Stimulated activated CD4-positive, alpha-beta T cell treated with anti-CD3 and anti-CD28 coated beads, Interleukin-15, amount 100 ng/mL, for 24 hours (primary cell): ENCODE measurements around the gene SCNN1G.
"Not testable (repeated sequence)": the region's sequence is repeated elsewhere in the genome, so short reads cannot be mapped to it uniquely, and the experiment has no call there.

Experiments
- DNase-seq: peaks from one replicate; pipeline ENCODE4 v3.0.0-alpha.2; 2020

Gene SCNN1G

DNA sequence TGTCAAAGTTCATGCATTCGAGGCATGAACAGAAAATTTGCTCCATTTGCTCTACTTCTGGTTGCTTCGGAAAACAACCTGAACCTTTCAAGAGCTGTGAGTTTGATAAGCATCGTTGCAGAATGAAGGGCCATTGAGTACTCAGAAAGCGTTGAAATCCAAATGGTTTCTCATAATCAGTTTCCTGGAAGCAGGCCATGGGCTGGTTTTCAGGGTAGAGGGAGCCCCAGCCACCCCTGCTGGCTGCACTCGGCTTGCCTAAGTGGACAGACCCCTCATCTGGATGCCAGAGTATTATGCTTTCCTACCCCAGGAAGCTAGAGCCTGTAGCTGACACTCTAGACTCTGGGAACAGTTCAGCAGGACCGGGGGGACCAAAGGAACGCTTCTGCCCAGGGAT lies 24.4 kb downstream of the SCNN1G start:
- DNase-seq = no peak

DNA sequence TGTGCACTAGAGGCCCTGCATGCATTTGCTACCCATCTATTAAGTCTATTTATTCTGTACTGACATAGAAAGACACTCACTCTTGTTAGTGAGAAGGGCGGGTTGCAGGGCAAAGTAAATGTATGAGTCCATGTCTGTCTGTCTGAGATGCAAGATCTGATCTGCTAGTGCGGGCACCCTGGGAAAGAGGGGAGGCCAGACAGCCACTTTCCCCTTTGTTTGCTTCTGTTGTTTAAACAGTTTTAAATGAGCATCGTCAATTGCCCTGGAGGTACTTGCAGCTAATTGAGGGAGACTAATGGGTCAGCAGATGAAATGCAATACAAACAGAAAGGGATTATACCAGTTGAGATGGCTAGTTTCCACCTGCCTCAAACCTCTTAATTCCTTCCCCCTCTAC lies 24.9 kb downstream of the SCNN1G start:
- DNase-seq = no peak

DNA sequence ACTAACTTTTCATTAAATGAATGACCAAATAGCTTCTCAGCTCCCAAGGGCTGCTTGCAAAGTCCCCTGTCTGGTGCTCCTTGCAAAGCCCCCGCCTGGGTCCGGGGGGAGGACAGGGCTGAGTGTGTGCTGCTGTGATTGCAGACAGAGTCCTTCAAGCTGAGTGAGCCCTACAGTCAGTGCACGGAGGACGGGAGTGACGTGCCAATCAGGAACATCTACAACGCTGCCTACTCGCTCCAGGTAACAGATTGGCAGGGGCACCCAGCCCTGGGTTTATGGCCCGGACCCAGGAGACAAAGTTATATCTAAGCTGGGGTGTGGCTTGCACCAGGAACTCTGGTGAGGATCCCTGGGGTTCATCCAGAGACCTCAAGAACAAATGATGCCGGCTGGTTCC lies 27.1 kb downstream of the SCNN1G start:
- DNase-seq = no peak

DNA sequence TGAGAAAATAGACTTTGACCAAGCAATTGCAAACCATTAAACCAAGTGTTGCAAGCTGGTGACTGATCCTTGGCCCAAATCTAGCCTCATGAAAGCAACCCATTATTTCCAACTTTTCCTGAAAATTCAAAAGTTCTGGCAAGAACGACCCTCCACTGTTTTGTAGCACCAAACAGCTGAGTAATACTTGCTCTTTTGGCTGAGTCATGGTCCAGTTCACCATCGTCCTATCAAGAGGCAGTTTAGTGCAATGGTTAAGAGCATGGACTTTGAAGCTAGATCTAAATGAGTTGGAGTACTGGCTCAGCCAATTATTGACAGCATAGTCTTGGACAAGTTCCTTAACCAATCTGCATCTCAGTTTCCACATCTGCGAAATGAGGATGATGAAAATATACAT lies 31.3 kb downstream of the SCNN1G start:
- DNase-seq = no peak

DNA sequence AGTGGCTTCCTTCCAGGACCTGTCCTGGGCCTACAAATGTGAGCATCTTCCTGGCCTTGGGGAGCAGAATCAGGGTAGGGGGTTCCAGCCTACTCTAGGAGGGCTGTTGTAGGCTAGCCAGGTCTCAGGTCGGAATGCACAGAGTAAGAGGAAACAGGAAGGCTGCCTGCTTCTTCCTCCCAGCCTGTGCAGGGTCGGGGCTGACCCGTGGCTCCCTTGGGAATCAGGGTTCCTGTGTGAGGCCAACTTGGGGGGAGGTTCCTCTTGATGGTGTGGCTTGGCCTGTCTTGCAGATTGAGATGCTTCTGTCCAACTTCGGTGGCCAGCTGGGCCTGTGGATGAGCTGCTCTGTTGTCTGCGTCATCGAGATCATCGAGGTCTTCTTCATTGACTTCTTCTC lies 32.3 kb downstream of the SCNN1G start:
- no peak for DNase-seq

DNA sequence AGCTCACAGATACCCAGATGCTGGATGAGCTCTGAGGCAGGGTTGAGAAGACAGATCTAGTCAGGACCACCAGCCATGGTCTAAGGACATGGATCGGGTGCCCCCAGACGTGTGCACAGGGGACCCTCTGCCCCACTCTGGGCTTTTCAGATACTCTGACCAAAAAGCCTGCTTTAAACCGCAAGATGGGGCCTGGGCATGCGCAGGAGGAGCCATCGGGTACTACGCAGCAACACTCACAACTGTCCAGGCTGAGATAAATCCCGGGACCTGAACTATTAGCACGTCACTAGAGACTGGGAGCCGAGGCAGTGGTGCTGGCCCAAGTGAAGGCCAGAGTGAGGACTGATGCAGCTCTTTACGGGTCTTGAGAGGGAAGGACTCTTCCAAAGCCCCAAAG lies 32.9 kb downstream of the SCNN1G start:
- DNase-seq = no peak

DNA sequence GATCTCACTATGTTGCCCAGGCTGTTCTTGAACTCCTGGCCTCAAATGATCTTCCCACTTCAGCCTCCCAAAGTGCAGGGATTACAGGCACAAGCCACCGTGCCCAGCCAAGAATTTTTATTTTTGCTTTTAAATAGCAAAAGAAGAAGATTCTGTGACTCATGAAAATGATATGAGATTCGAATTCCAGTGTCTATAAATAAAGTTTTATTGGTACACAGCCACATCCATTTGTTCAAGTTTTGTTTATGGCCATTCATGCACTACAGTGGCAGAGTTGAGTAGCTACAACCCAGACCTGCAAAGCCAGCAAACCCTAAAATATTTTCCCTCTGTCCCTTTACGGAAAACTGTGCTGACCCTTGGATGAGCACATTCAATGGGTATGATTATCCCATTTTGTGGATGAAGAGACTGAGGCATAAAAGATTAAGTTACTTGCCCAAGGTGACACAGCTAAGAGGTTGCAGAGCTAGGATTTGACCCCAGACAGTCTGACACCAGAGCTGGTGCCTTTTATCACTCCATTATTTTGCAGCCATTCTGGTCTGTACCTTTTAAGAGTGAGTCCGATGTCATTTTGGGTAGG lies 34.2 kb downstream of the SCNN1G start:
- no peak for DNase-seq

DNA sequence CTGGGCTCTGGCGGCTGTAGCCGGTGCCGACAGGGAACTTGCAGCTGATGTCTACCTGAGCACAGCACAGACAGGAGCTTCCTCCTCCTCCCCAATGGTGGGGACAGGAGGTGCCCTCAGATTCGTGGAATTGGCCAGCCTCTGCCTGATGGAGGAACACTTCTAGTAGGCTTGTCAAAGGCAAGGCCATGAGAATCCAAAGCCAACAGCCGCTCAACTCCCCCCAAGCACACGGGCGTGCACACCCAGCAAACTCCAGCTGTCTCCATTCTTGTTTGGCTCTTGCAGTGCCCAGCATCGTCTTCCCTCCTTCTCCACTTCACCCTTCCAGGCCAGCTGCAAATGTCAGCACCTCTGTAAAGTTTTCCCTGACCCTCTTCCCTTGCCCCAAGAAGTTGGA lies 35.1 kb downstream of the SCNN1G start:
- no peak for DNase-seq

DNA sequence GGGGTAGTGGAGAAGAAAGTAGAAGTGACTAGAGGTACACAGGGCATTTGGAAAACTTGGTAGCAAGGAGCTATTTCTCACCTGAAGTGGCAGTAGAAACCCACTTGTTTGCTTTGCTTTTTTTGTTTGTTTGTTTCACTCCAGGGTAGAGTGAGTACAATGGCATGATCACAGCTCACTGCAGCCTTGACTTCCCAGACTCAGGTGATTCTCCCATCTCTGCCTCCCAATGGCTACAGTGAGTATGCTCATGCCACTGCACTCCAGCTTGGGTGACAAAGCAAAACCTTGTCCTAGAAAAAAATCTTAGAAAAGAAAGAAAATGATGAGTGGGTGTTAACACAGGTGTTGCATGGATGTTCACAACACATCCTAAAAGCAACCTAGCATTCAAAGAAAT lies 40.4 kb downstream of the SCNN1G start:
- no peak for DNase-seq

DNA sequence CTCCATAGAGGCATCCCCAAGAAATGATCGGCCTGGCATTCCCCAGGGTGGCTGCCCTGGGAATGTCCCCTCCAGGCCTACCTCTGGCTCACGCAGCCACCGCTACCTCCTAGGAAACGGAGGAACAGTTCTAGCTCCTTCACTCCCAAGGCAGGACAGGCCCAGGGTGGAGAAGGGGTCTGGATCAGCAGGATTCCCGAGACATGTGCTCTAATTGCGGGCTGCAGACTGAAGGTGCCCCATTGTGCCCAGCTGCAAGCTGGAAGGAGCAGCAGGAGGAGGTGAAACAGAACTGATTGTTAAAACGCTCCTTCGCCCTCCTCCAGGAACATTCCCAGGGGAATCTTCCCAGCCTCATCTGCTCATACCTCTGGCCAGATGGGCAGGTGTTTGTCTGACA lies 40.8 kb downstream of the SCNN1G start:
- no peak for DNase-seq

DNA sequence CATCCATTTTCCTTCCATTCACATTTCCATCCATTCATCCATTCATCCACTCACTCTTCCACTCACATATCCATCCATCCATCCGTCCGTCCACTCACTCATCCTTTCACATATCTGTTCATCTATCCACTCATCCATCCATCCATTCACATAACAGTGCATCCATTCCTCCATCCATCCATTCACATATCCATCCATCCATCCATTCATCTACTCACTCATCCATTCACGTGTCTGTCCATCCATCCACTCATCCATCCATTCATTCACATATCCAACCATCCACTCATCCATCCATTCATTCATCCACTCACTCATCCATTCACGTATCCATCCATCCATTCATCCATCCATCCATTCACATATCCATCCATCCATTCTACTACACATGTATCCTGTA lies 42.6 kb downstream of the SCNN1G start:
- no peak for DNase-seq

DNA sequence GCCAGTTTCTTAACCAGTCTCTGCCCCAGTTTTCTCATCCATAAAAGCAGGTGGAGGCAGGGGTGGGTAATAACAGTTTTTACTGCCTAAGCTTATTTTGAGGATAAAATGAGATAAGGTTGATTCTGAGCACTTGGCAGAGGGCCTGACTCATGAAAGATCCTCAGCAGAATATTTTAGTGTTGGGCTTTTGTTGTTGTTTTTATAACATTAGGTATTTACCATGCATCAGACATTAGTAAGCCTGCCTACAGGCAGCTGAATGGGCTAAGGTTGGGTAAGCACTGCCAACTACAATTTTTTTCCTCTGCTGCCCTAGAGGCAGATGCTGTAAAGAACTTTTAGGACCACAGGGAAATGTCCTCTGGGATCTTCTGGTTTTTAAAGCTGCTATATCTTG lies 43.1 kb downstream of the SCNN1G start:
- no peak for DNase-seq

DNA sequence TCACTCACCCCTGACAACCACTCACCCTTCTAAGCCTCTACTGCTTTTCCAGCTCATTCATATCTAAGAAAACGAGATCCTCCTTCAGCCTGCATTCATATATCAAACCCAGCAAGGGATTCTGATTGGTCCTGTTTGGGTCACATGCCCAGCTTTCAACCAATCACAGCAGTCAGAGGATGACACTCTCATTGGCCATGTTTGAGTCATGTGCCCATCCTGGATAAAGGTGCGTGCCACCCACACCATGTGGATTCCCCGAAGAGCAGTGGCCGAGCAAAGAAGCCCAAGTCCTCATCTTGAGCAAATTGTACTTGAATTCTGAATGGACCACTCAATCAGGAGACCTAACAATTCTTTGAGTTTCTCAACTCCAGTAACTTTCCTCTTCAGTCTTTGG lies 45.0 kb downstream of the SCNN1G start:
- DNase-seq = no peak

DNA sequence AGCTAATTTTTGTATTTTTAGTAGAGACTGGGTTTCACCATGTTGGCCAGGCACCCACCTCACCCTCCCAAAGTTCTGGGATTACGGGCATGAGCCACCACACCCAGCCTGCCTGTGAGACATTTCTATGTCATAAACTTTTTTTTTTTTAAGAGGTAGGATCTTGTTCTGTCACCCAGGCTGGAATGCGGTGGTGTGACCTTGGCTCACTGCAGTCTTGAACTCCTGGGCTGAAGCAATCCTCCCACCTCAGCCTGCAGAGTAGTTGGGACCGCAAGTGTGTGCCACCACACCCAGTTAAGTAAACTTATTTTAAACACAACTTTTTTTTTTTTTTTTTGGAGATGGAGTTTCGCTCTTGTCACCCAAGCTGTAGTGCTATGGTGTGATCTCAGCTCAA lies 47.2 kb downstream of the SCNN1G start:
- no peak for DNase-seq

DNA sequence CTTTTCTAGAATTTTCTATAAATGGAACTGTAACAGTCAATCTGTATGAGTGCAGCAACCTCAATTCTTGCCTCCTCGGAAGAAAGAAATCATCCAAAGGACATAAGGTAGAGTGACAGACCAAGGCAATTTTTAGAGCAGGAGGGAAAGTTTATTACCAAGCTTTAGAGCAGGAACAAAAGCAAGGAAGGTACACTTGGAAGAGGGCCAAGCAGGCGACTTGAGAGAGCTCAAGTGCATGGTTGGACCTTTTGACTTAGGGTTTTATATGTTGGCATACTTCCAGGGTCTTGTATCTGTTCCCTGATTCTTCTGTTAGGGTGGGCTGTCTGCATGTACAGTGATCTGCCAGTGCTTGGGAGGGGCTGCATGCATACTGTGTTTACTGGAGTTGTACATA lies 50.3 kb downstream of the SCNN1G start:
- no peak for DNase-seq

DNA sequence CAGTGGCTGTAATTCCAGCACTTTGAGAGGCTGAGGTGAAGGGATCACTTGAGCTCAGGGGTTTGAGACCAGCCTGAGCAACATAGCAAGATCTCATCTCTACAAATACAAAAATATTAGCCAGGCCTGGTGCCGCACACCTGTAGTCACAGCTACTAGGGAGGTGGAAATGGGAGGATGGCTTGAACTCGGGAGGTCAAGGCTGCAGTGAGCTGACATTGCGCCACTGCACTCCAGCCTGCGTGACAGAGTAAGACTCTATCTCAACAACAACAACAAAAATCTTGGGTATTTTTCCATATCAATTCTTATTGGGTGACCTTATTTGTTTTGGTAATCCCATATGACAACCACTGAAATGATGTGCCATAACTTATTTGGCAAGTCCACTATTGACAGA lies 52.6 kb downstream of the SCNN1G start:
- DNase-seq = no peak

DNA sequence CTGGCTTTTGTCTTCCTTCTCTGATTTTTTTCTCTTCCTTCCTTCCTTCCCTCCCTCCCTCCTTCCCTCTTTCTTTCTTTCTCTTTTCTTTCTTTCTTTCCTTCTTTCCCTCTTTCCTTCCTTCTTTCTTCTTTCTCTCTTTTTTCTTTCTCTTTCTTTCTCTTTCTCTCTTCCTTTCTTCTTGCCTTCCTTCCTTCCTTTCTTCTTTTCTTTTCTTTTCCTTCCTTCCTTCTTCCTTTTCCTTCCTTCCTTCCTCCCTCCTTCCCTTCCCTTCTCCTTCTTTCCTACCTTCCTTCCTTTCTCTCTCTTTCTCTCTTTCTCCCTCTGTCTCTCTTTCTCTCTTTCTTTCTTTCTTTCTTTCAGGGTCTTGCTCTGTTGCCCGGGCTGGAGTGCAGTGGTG lies 54.4 kb downstream of the SCNN1G start:
- no peak for DNase-seq

DNA sequence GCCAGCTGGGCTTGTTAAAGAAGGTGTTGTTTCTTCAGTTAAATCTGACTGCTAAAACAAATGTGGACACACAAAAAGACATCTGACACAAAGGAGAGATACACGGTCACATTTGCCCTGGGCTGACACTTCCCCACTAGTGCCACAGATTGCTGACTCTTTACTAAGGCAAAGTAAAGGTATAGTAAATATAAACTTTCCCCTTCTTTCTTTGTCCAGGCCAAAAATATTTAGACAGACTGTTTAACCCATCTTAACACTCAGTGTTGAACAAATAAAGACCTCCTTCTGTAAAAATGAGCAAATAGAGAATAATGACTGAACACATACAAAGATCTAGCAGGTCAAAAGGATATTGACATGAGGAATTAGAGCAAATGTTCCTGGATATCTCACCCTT lies 58.4 kb downstream of the SCNN1G start:
- no peak for DNase-seq

DNA sequence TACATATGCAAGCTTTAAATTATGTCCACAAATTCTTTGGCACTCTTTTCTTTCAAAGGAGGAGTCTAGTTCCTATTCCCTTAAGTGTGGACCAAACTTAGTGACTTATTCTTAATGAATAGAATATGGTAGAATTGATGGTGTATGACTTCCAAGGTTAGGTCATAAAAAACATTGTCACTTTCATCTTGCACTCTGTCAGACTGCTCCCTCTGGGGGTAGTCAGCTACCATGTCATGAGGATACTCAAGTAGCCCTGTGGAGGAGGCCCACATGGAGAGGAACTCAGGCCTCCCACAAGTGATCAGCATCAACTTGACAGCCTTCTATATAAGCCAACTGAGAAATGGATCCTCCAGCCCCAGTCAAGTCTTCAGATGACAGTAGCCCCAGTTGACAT lies 61.6 kb downstream of the SCNN1G start:
- DNase-seq = no peak

DNA sequence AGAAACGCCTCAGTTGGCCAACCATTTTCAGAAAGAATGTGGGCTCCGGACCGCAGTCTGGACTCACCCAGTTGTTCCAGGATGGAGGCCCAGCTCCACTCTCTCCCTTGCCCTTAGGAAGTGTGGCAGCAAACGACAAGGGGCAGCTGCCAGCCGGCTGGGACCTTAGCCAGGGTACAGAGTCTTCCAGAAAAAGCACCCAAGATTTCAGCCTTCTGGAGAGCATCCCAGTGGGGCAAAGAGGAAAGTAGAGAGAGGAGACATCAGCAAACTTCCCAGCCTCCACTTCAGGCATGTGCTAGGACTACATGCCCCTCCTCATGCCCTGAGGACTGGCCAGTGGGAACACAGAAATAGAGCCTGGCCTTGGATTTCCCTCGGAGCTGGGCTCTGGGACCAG lies 62.7 kb downstream of the SCNN1G start:
- DNase-seq = no peak

DNA sequence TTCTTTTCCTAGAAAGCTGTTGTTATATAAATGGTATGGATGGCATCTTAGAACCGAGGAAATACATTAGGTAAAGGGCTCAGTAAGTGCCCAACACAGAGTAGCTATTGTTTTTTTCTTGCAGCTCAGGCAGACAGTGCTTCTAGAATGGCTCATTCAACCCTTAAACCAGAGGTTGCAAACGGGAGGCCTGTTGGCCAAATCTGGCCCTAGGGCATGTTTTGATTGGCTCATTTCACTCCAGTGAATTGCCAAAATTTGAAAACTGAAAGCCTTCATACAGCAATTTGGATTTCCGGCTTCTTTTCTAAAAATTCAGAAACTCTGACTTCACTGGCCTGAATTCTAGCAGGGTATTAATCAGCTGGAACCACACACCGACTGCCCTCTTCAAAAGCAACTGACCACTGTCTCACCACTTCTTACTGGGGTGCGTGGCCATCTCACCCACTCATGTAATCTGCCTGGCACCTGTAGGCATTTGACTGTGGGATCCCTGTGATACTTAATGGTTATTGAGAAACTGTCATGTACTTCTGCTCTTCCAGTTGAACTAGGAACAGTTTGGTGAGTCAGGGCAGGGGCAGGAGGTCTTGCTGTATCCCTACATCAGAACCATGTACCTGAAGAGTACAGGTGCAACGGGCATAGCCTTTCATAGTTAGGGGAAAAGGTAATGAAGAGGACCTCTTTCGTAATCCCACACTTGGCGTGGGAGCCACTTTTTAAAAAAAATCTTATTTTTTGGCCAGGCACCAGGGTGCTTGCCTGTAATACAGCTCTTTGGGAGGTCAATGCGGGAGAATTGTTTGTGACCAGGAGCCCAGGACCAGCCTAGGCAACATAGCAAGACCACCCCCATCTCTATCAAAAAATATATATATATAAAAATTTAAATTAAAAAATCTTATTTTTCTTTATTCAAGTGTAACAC lies 66.0 kb downstream of the SCNN1G start:
- DNase-seq = no peak

DNA sequence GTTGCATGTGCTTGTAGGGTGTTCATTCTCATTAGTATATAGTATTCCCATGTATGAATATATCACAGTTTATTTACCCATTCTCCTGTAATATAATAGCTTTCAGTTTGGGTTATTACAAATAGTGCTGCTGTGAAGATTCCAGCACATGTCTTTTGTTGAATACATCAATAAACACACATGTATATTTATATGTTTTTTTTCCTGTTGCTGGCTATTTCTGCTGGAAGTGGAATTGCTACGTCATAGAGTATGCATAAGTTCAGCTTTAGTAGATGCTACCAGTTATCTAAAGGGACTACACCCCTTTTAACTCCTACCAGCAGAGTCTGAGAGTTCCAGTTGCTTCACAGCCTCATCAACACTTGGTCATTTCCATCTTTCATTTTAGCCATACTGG lies 67.3 kb downstream of the SCNN1G start:
- DNase-seq = no peak

DNA sequence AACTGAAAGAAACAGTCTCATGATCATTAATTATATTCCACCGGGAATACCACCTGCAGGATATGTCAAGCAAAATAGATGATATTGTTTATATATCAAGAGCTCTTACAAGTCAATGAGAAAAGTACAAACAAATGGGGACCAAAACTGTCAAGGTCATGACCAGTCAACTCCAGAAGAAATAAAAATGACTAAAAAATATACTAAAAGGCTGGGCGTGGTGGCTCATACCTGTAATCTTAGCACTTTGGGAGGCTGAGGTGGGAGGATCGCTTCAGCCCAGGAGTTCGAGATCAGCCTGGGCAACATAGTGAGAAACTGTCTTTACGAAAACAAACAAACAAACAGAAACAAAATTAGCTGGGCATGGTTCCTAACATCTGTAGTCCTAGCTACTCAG lies 69.8 kb downstream of the SCNN1G start:
- DNase-seq = peak; percentile 19

DNA sequence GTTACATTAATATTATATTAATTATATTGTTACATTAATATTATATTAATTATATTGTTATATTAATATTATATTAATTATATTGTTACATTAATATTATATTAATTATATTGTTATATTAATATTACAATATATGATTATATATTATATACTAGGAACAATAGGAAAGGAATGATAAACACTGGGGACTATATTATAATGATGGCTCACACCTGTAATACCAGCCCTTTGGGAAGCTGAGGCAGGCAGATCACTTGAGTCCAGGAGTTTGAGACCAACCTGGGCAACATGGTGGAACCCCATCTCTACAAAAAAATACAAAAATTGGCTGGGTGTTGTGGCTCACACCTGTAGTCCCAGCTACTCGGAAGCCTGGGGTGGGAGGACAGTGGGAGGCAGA lies 71.1 kb downstream of the SCNN1G start:
- not testable (repeated sequence) for DNase-seq

DNA sequence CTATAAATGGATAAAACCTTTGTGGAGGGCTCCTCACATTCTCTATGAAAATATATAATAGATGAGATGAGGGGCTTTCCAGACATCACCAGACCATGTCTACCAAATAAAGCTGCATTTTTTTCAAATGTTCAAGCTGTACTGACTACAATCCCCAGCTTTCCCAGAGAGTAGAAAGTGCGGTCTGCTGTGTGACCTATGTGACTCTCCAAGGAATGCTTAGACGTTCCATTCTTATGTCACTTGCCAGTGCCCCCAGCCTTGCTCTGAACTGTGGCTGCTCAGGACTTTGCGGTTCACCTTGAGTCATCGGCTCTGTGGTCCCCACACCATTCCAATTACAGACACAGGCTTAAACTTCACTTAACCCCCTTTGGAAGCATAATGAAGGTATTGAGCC lies 71.8 kb downstream of the SCNN1G start:
- DNase-seq = no peak
